HCT116 (cell line): ENCODE data around the gene KCNK18. TPM values are rescaled to one million over a fixed set of nuclear protein-coding genes. Genes with fewer than 3 reads are reported as not detected.

Experiments used
- ATAC-seq: fragments of 200-7000 bp; cut with Tn5 transposase; 2 replicates; pipeline ENCODE4 v1.9.1; 2020; ENCODE audit warnings: mild to moderate bottlenecking, moderate library complexity
- BruUV-seq: library from RNA; stranded (reverse); fragments of 400-500 nt; replicated peaks from 2 replicates; lab custom pipeline; 2021; lab: Mats Ljungman, UMichigan
- CTCF ChIA-PET: fragments of 300-600 bp; sonication (Branson Sonifier 250); formaldehyde crosslinking; loops from one replicate; lab custom pipeline; 2021; ENCODE audit warnings: antibody characterized with exemption; lab: Charles Lee
- POLR2A ChIA-PET: fragments of 300-600, 350-600 bp; sonication (Branson Sonifier 250); formaldehyde crosslinking; loops from one replicate; lab custom pipeline; 2021; ENCODE audit warnings: antibody characterized with exemption; lab: Charles Lee
- RAD21 ChIA-PET, 2 experiments: fragments of 300-600 bp; sonication (Branson Sonifier 250); formaldehyde crosslinking; loops; one replicate each; lab custom pipeline; 2023; ENCODE audit warnings: low total read pairs in 2 of 2; ENCODE audit not compliant: uncharacterized antibody in 2 of 2, unreplicated experiment in 2 of 2, low non-redundant PET in 1 of 2; lab: Charles Lee
- DNase-seq: peaks from one replicate; pipeline ENCODE4 v3.0.0-alpha.2; 2010; ENCODE audit warnings: low read depth, low spot score
- H2AFZ ChIP-seq: fragments of 200-600 bp; shearing (Covaris generic), sonication (generic); 2 replicates; pipeline ENCODE4 v1.6.1; 2017; ENCODE audit warnings: low read depth, mixed run types, mixed read lengths, antibody characterized with exemption, low read length; ENCODE audit not compliant: poor library complexity, severe bottlenecking
- H3K27ac ChIP-seq: 2 replicates; pipeline ENCODE4 v1.5.1; 2012; ENCODE audit warnings: low read depth, low read length
- H3K27me3 ChIP-seq: fragments of 200-600 bp; sonication (generic); 2 replicates; pipeline ENCODE4 v1.6.1; 2016; ENCODE audit warnings: mixed run types, low read length, mixed read lengths; ENCODE audit not compliant: insufficient read depth
- H3K36me3 ChIP-seq, 2 experiments: fragments of 200-500 bp in 1 of 2; fragments of 200-600 bp in 1 of 2; sonication (Bioruptor generic) in 1 of 2; sonication (generic) in 1 of 2; 2 replicates each; pipeline versions ENCODE4 v1.5.1 to v1.6.1; 2014 to 2016; ENCODE audit warnings: low read length in 2 of 2, inconsistent platforms in 1 of 2, mixed read lengths in 1 of 2, mixed run types in 1 of 2; ENCODE audit not compliant: insufficient read depth in 2 of 2, control insufficient read depth in 1 of 2
- H3K4me1 ChIP-seq, 2 experiments: fragments of 200-600 bp in 1 of 2; sonication (generic) in 1 of 2; 2 replicates each; pipeline versions ENCODE4 v1.5.1 to v1.6.1; 2012 to 2017; ENCODE audit warnings: low read length in 2 of 2, inconsistent platforms in 1 of 2, mild to moderate bottlenecking in 1 of 2, mixed read lengths in 1 of 2, mixed run types in 1 of 2, moderate library complexity in 1 of 2; ENCODE audit not compliant: insufficient read depth in 2 of 2, control insufficient read depth in 1 of 2
- H3K4me2 ChIP-seq: fragments of 200-600 bp; sonication (generic); 2 replicates; pipeline ENCODE4 v1.6.1; 2017; ENCODE audit warnings: mixed run types, low read length, mixed read lengths
- H3K4me3 ChIP-seq, 2 experiments: fragments of 200-600 bp in 1 of 2; sonication (generic) in 1 of 2; replicated peaks in 1 of 2; 2 replicates each; pipeline ENCODE4 v1.5.1; 2011 to 2016; ENCODE audit warnings: low read length in 2 of 2, control low read depth in 1 of 2, low read depth in 1 of 2, mild to moderate bottlenecking in 1 of 2, mixed read lengths in 1 of 2, mixed run types in 1 of 2
- H3K79me2 ChIP-seq: fragments of 200-600 bp; sonication (generic); 2 replicates; pipeline ENCODE4 v1.6.1; 2017; ENCODE audit warnings: mild to moderate bottlenecking, mixed run types, low read length, moderate library complexity, mixed read lengths; ENCODE audit not compliant: insufficient read depth
- H3K9ac ChIP-seq: fragments of 200-600 bp; sonication (generic); 2 replicates; pipeline ENCODE4 v1.6.1; 2016; ENCODE audit warnings: low read length, mixed read lengths
- H3K9me2 ChIP-seq: fragments of 200-600 bp; sonication (generic), shearing (Covaris generic); 2 replicates; pipeline ENCODE4 v1.6.1; 2017; ENCODE audit warnings: mixed run types, mild to moderate bottlenecking, moderate library complexity; ENCODE audit not compliant: insufficient read depth
- H3K9me3 ChIP-seq, 2 experiments: fragments of 200-500 bp in 1 of 2; fragments of 200-600 bp in 1 of 2; sonication (Bioruptor generic) in 1 of 2; sonication (generic) in 1 of 2; 2 replicates each; pipeline ENCODE4 v1.6.1; 2014 to 2017; ENCODE audit warnings: low read length in 2 of 2, mixed read lengths in 2 of 2, inconsistent platforms in 1 of 2, low read depth in 1 of 2, mild to moderate bottlenecking in 1 of 2, mixed run types in 1 of 2, moderate library complexity in 1 of 2; ENCODE audit not compliant: control insufficient read depth in 1 of 2, insufficient read depth in 1 of 2
- H4K20me1 ChIP-seq: fragments of 200-600 bp; sonication (generic), shearing (Covaris generic); 2 replicates; pipeline ENCODE4 v1.6.1; 2017; ENCODE audit warnings: mixed run types, mild to moderate bottlenecking, moderate library complexity; ENCODE audit not compliant: insufficient read depth
- ATF3 ChIP-seq: IDR thresholded peaks from 2 replicates; pipeline ENCODE4 v1.6.1; 2012
- CTCF ChIP-seq, 3 experiments: fragments of 200-600 bp in 1 of 3; sonication (generic) in 1 of 3; IDR thresholded peaks in 2 of 3; conservative IDR thresholded peaks in 1 of 3; 2 replicates each; pipeline ENCODE4 v1.5.1; 2012 to 2017; ENCODE audit warnings: low read depth in 2 of 3, low read length in 2 of 3, antibody characterized with exemption in 1 of 3, borderline replicate concordance in 1 of 3, control low read depth in 1 of 3, mild to moderate bottlenecking in 1 of 3, mixed read lengths in 1 of 3, mixed run types in 1 of 3, moderate library complexity in 1 of 3; ENCODE audit not compliant: insufficient read depth in 1 of 3
- ELF1 ChIP-seq: IDR thresholded peaks from 2 replicates; pipeline ENCODE4 v1.6.1; 2012; ENCODE audit warnings: low read depth, borderline replicate concordance
- EZH2 ChIP-seq: fragments of 200-600 bp; sonication (generic); IDR thresholded peaks from 2 replicates; pipeline ENCODE4 v1.6.1; 2017; ENCODE audit warnings: antibody characterized with exemption, mixed run types
- MAX ChIP-seq: IDR thresholded peaks from 2 replicates; pipeline ENCODE4 v1.6.1; 2012
- REST ChIP-seq: IDR thresholded peaks from 2 replicates; pipeline ENCODE4 v1.6.1; 2012; ENCODE audit warnings: low read depth
- SP1 ChIP-seq: IDR thresholded peaks from 2 replicates; pipeline ENCODE4 v1.6.1; 2012; ENCODE audit warnings: low read depth
- ZFX ChIP-seq: fragments of 450-650 bp; IDR thresholded peaks from 2 replicates; pipeline ENCODE4 v1.6.1; 2017
- intact Hi-C: fragments of 100-400 bp; cut with micrococcal nuclease; formaldehyde crosslinking; loops from 2 replicates; pipeline ENCODE4 v1.10.0; 2022
- total RNA-seq: library from RNA; stranded (reverse); gene quantifications from one replicate; pipeline ENCODE4 v1.2.1, GENCODE V29; 2021; ENCODE audit not compliant: unreplicated experiment

The KCNK18 gene
- total RNA-seq, 1 experiment from 2014 or later: not detected

- intact Hi-C loops: no loop called here
- DNase-seq: no peak
- no peak overlapping the region for H3K9ac ChIP-seq
Measured at GRCh38 chr10:117223693-117224430, 26.6 kb downstream of the KCNK18 start.

GRCh38 chr10:117224881-117225280 is 27.6 kb downstream of the KCNK18 start:
- no peaks in the 10 kb centered on the region for H3K79me2 ChIP-seq

More at GRCh38 chr10:117223693-117224430, 26.6 kb downstream of the KCNK18 start:
- ChIA-PET RAD21 (no interaction called here), CTCF (interaction anchor here (1.2 to 1.4 kb wide), 2 partner anchors 96 to 219 kb away, joined by 4 to 5 read pairs; no protein-coding TSS in a partner anchor), POLR2A (no interaction called here)
- no peak for ATAC-seq
- Histone ChIP-seq H3K9me2 (no peaks in the 10 kb centered on the region), H2AFZ (no peak overlapping the region), H3K36me3 (no peaks in the 10 kb centered on the region), H3K4me2 (no peak overlapping the region), H4K20me1 (no peaks in the 10 kb centered on the region), H3K79me2 (no peaks in the 10 kb centered on the region), H3K4me1 (peaks cover 3 to 12% of the 10 kb centered on the region in 2 experiments; a peak in 2 of 4 replicates), H3K27ac (no peak overlapping the region)
- no peak for TF ChIP-seq SP1
- TF ChIP-seq, all 23 proteins: peak for 0
- H3K4me3 ChIP-seq: no peak overlapping the region
- BruUV-seq: no TSS peak
- no peaks in the 10 kb centered on the region for H3K9me3 ChIP-seq
- H3K27me3 ChIP-seq: peaks cover 10% of the 10 kb centered on the region; the same call in 1 of the 2 replicates

More at GRCh38 chr10:117224881-117225280, 27.6 kb downstream of the KCNK18 start:
- H3K9me3 ChIP-seq: no peaks in the 10 kb centered on the region
- H4K20me1 ChIP-seq: no peaks in the 10 kb centered on the region
- H3K4me1 ChIP-seq: peaks cover 3 to 12% of the 10 kb centered on the region in 2 experiments; a peak in 2 of 4 replicates
- RAD21 ChIA-PET: no interaction called here
- peaks cover 16% of the 10 kb centered on the region; the same call in 1 of the 2 replicates for H3K27me3 ChIP-seq
- no peak for TF ChIP-seq EZH2
- no peak for TF ChIP-seq ELF1
- no peak for TF ChIP-seq MAX
- no peak for TF ChIP-seq REST
- no peak for TF ChIP-seq CTCF (IDR thresholded peaks at IDR 0.05 in 2 of 3, conservative IDR thresholded peaks at IDR 0.05 in 1 of 3; ENCODE audit: borderline replicate concordance in 1 of 3, insufficient read depth in 1 of 3, low read depth in 2 of 3, low read length in 2 of 3)
- no peak for TF ChIP-seq ZFX
- TF ChIP-seq ATF3: no peak
- no peak overlapping the region for H3K4me2 ChIP-seq
- DNase-seq (no peak), ATAC-seq (no peak)
- intact Hi-C loops: no loop called here
- no peaks in the 10 kb centered on the region for H3K9me2 ChIP-seq
- no peak overlapping the region for H3K9ac ChIP-seq
- no peak overlapping the region for H3K4me3 ChIP-seq
- no TSS peak for BruUV-seq
- CTCF ChIA-PET: interaction anchor here (0.7 kb wide), 1 partner anchor 8 kb away, joined by 3 read pairs; no protein-coding TSS in a partner anchor
- H3K36me3 ChIP-seq: no peaks in the 10 kb centered on the region
- H2AFZ ChIP-seq: no peak overlapping the region
- POLR2A ChIA-PET: no interaction called here
- no peak overlapping the region for H3K27ac ChIP-seq
